Activated T-helper 17 cell treated with anti-CD3 and anti-CD28 coated beads, Interleukin-2, amount 50 U/mL, for 72 hours (primary cell): ENCODE results near the gene DNAJC4. TPM values are rescaled to one million over a fixed set of nuclear protein-coding genes. Genes with fewer than 3 reads are reported as not detected.

Experiments used
- ATAC-seq: fragments of 150-1000 bp; cut with Tn5 transposase; replicated peaks from 2 replicates; pipeline ENCODE4 v1.10.0; 2021; ENCODE audit warnings: mild to moderate bottlenecking, moderate library complexity
- H3K27ac Mint-ChIP-seq: one replicate; pipeline ENCODE4 v1.8.0; 2022; ENCODE audit warnings: mixed read lengths
- H3K27me3 Mint-ChIP-seq: one replicate; pipeline ENCODE4 v1.8.0; 2022; ENCODE audit warnings: mixed read lengths
- H3K36me3 Mint-ChIP-seq: one replicate; pipeline ENCODE4 v1.8.0; 2022; ENCODE audit warnings: low read depth, mild to moderate bottlenecking, mixed read lengths
- H3K4me1 Mint-ChIP-seq: one replicate; pipeline ENCODE4 v1.8.0; 2022; ENCODE audit warnings: mixed read lengths
- H3K4me3 Mint-ChIP-seq: one replicate; pipeline ENCODE4 v1.8.0; 2022; ENCODE audit warnings: mild to moderate bottlenecking, mixed read lengths
- H3K9me3 Mint-ChIP-seq: one replicate; pipeline ENCODE4 v1.8.0; 2022; ENCODE audit warnings: mixed read lengths
- total RNA-seq, 2 donors: library from RNA; stranded (reverse); gene quantifications; one replicate each; pipeline ENCODE4 v1.2.3, GENCODE V29; 2022

Gene DNAJC4
- total RNA-seq, 2 donors from 2014 or later = 19.9 to 39.7 TPM

- H3K9me3 Mint-ChIP-seq = no peaks in the 10 kb centered on the region
- peak overlapping the region; percentile 93 for H3K4me3 Mint-ChIP-seq
- H3K27me3 Mint-ChIP-seq = no peaks in the 10 kb centered on the region
- no peak for ATAC-seq
- peaks cover 10% of the 10 kb centered on the region for H3K4me1 Mint-ChIP-seq
- H3K27ac Mint-ChIP-seq = peak overlapping the region; percentile 47
- H3K36me3 Mint-ChIP-seq = peaks cover 100% of the 10 kb centered on the region
These were observed 26.3 kb upstream of the DNAJC4 start for GRCh38 chr11:64204080-64204440.

DNA sequence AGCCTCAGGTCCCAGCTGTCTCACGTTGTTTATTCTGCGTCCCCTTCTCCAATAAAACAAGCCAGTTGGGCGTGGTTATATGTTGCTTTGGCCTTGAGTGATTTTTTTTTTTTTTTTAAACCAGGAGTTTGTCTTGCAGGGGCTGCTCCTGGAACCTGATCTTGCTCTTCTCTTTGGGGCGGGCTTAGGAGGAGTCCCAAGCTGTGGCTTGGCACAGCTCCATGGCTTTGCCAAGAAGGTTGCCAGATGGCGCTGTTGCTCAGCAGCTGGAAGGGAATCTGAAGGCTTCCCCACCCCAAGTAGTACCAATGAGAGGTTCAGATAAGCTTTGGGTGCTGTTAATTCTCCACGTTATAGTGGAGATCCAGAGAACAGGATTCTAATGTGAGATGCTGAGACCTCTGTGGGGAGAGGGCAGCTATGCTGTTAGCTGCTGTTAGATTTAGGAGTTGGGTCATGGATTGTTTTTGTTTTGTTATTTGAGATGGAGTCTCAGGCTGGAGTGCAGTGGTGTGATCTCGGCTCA is 25.8 kb upstream of the DNAJC4 start:
- Mint-ChIP-seq H3K4me3 (peak overlapping the region; percentile 93), H3K27ac (peak overlapping the region; percentile 47), H3K9me3 (no peaks in the 10 kb centered on the region), H3K4me1 (peaks cover 10% of the 10 kb centered on the region), H3K36me3 (peaks cover 100% of the 10 kb centered on the region), H3K27me3 (no peaks in the 10 kb centered on the region)
- peak; percentile 38 for ATAC-seq

- peaks cover 14% of the 10 kb centered on the region for H3K4me1 Mint-ChIP-seq
- peaks cover 100% of the 10 kb centered on the region for H3K36me3 Mint-ChIP-seq
- peak within 1 kb of the TSS; percentile 93 for H3K4me3 Mint-ChIP-seq
- peak within 1 kb of the TSS; percentile 98 for H3K27ac Mint-ChIP-seq
- H3K9me3 Mint-ChIP-seq = no peaks in the 10 kb centered on the region
- no peaks in the 10 kb centered on the region for H3K27me3 Mint-ChIP-seq
- ATAC-seq = peak; percentile 63
These were observed 23.7 kb upstream of the DNAJC4 start, which contains the start of gene FERMT3 for GRCh38 chr11:64206457-64207255. FERMT3 (plus strand) TSS chr11:64206721; CDS start chr11:64207365, 644 bp downstream.

DNA sequence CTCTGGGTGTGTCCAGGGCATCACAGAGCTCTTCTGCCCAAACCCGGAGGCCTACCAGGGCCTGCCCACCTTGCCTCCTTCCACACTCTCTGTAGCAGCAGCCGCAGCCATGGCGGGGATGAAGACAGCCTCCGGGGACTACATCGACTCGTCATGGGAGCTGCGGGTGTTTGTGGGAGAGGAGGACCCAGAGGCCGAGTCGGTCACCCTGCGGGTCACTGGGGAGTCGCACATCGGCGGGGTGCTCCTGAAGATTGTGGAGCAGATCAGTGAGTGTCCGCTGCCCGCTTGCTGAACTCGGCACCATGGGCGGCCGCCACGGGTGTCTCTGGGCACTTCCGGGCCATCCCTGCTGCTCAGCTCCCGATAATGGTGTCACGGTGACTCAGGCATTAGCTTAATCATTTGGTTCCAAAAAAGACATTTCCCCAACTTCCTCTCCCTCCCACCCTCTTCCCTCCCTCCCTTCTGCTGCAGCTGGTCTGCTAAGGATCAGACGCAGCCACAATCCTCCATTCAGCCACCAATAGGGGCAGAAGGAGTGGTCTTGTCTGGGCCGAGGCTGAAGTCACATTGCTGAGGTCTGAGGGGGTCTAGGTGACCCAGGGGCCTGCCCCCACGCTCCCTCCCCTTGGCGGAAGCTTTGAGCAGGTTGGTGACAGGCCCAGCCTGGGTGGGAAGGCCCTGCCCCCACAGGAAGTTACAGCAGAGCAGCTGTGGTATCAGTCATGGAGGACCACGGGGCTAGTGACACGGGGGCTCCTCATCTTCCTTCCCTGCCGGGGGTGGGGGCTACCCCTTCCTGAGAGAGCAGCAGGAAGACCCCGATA is 22.9 kb upstream of the DNAJC4 start:
- ATAC-seq = peak; percentile 80
- H3K27me3 Mint-ChIP-seq = no peaks in the 10 kb centered on the region
- H3K9me3 Mint-ChIP-seq = no peaks in the 10 kb centered on the region
- H3K4me3 Mint-ChIP-seq = peak overlapping the region; percentile 93
- peaks cover 100% of the 10 kb centered on the region for H3K36me3 Mint-ChIP-seq
- H3K4me1 Mint-ChIP-seq = peaks cover 19% of the 10 kb centered on the region
- H3K27ac Mint-ChIP-seq = peak overlapping the region; percentile 98

DNA sequence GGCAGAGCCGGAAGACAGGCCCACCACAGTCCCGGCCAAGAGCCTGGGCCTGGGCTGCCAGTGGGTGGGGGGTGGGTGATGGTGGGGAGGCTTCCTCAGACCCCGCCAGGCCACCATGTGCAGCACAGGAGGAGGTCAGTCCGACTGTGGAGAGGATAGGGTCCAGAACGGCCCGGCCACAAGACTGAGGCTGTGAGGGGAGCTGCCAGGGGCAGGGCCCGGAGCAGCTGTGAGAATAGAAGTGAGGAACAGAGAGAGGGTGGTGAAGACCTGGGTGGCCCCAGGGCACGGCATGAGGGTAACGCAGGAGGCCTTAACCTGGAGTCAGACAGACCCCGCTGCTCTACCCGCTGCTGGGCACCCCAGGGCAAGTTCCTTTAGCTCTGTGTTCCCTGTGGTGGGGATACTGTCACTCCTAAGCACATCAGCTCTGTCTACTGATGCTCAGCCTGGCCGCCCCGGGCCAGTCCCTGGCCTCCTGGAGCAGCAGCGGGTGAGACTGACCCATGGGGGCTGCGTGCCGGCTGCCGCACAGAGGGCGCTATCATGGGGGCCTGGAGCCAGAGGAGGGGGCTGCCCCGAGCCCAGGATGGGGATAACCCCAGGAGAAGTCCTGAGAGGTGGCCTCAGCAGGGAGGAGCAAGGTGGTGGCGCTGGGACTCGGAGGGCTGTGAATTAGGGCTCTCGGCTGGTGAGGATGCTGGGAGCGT is 22.1 kb upstream of the DNAJC4 start:
- peaks cover 21% of the 10 kb centered on the region for H3K4me1 Mint-ChIP-seq

GRCh38 chr11:64208796-64209562 is 21.4 kb upstream of the DNAJC4 start:
- H3K4me3 Mint-ChIP-seq = peak overlapping the region; percentile 93
- peak overlapping the region; percentile 98 for H3K27ac Mint-ChIP-seq
- peaks cover 23% of the 10 kb centered on the region for H3K4me1 Mint-ChIP-seq
- no peak for ATAC-seq
- H3K9me3 Mint-ChIP-seq = no peaks in the 10 kb centered on the region
- peaks cover 100% of the 10 kb centered on the region for H3K36me3 Mint-ChIP-seq
- no peaks in the 10 kb centered on the region for H3K27me3 Mint-ChIP-seq

More for the DNA sequence above, 22.1 kb upstream of the DNAJC4 start:
- no peaks in the 10 kb centered on the region for H3K9me3 Mint-ChIP-seq
- H3K36me3 Mint-ChIP-seq = peaks cover 100% of the 10 kb centered on the region
- H3K27me3 Mint-ChIP-seq = no peaks in the 10 kb centered on the region
- peak overlapping the region; percentile 98 for H3K27ac Mint-ChIP-seq
- no peak for ATAC-seq
- H3K4me3 Mint-ChIP-seq = peak overlapping the region; percentile 93

DNA sequence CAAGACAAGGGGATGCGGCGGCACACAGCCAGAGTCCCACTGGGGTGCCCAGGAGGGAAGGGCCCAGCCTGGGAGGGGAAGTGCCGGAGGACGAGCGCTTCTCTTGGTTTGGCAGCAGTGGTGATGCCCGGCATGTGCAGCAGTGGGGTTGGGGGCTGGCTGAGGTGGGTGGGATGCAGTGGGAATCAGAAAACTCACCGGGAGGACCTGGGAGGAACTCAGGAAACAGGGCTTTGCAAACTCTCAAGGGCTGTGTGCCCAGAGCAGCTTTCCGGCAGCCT is 20.8 kb upstream of the DNAJC4 start:
- H3K27ac Mint-ChIP-seq = peak overlapping the region; percentile 98
- no peak for ATAC-seq
- no peaks in the 10 kb centered on the region for H3K9me3 Mint-ChIP-seq
- H3K4me3 Mint-ChIP-seq = peak overlapping the region; percentile 93
- peaks cover 21% of the 10 kb centered on the region for H3K4me1 Mint-ChIP-seq
- H3K27me3 Mint-ChIP-seq = no peaks in the 10 kb centered on the region
- H3K36me3 Mint-ChIP-seq = peaks cover 100% of the 10 kb centered on the region

DNA sequence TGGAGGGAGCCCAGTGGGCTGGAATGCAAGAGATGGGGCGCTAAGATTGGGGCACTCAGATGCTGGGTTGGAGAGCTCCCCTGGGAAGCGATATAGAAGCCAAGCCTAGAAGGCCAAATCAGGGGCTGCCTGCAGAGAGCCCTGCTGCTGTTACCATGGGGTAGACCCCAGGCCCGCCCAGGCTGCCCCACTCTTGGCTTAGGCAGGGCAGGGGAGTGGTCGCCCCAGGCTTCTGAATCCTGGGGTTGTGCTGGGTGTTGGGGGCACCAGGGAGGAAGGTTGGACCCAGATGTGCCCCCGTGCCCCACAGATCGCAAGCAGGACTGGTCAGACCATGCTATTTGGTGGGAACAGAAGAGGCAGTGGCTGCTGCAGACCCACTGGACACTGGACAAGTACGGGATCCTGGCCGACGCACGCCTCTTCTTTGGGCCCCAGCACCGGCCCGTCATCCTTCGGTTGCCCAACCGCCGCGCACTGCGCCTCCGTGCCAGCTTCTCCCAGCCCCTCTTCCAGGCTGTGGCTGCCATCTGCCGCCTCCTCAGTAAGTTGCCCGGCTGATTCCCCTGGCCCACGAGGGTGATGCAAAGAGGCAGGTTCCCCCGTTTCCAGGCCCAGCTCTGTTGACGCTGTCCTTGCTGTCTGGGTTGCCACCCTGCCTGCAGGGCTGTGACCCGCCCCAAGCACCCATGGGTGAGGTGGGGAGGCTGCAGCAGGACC is 19.9 kb upstream of the DNAJC4 start:
- H3K36me3 Mint-ChIP-seq = peaks cover 100% of the 10 kb centered on the region

GRCh38 chr11:64211181-64211872 is 19.0 kb upstream of the DNAJC4 start:
- no peaks in the 10 kb centered on the region for H3K27me3 Mint-ChIP-seq
- H3K36me3 Mint-ChIP-seq = peaks cover 100% of the 10 kb centered on the region
- no peak for ATAC-seq
- peaks cover 24% of the 10 kb centered on the region for H3K4me1 Mint-ChIP-seq
- no peaks in the 10 kb centered on the region for H3K9me3 Mint-ChIP-seq
- peak overlapping the region; percentile 59 for H3K27ac Mint-ChIP-seq
- no peak overlapping the region for H3K4me3 Mint-ChIP-seq

More for the DNA sequence above, 19.9 kb upstream of the DNAJC4 start:
- H3K27me3 Mint-ChIP-seq = no peaks in the 10 kb centered on the region
- no peak for ATAC-seq
- H3K27ac Mint-ChIP-seq = peak overlapping the region; percentile 98
- peak overlapping the region; percentile 93 for H3K4me3 Mint-ChIP-seq
- no peaks in the 10 kb centered on the region for H3K9me3 Mint-ChIP-seq
- H3K4me1 Mint-ChIP-seq = peaks cover 24% of the 10 kb centered on the region

- H3K27me3 Mint-ChIP-seq = no peaks in the 10 kb centered on the region
- peaks cover 99% of the 10 kb centered on the region for H3K36me3 Mint-ChIP-seq
- no peak for ATAC-seq
- no peaks in the 10 kb centered on the region for H3K9me3 Mint-ChIP-seq
- no peak overlapping the region for H3K27ac Mint-ChIP-seq
- no peak overlapping the region for H3K4me3 Mint-ChIP-seq
- peaks cover 20% of the 10 kb centered on the region for H3K4me1 Mint-ChIP-seq
These were observed 13.5 kb upstream of the DNAJC4 start for GRCh38 chr11:64216879-64217278.

GRCh38 chr11:64218628-64219353 is 11.6 kb upstream of the DNAJC4 start:
- Mint-ChIP-seq H3K27me3 (no peaks in the 10 kb centered on the region), H3K9me3 (no peaks in the 10 kb centered on the region), H3K36me3 (peaks cover 98% of the 10 kb centered on the region), H3K27ac (peak overlapping the region; percentile 63), H3K4me1 (peaks cover 9% of the 10 kb centered on the region), H3K4me3 (no peak overlapping the region)
- no peak for ATAC-seq

GRCh38 chr11:64219354-64219684 is 11.0 kb upstream of the DNAJC4 start:
- Mint-ChIP-seq H3K9me3 (no peaks in the 10 kb centered on the region), H3K4me1 (peaks cover 6% of the 10 kb centered on the region), H3K4me3 (no peak overlapping the region), H3K36me3 (peaks cover 92% of the 10 kb centered on the region), H3K27ac (no peak overlapping the region), H3K27me3 (no peaks in the 10 kb centered on the region)
- no peak for ATAC-seq
